ENCODE results near the gene CARMIL1. TPM values are rescaled to one million over a fixed set of nuclear protein-coding genes. Genes with fewer than 3 reads are reported as not detected.

Gene CARMIL1
- total and polyA plus RNA-seq, 10 donors = 3.7 to 34.8 (median 9.3) TPM

DNA sequence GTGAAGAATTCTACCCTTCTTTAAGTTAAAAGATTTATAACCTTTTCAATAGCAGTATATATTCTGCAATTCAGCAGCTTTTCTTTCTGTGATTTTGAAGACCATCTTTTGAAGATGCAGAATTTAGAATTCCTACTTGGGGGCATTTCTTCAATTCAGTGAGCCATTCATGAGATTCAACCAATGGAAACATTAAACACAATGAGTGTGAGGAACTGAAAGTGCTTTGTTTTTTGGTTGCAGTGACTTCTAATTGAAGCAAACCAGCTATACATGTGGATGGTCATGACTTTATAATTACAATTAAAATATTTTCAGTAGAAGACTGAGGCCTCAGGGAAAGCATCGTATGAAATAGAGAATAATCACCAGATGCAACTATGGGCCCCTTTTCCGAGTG is 108.3 kb downstream of the CARMIL1 start:
- H3K27ac ChIP-seq = peak overlapping the region in 2 of 8 donors; percentile 6 to 44
- H3K4me3 ChIP-seq = no peak overlapping the region
- H3K36me3 ChIP-seq = no peaks in the 10 kb centered on the region
- H3K27me3 ChIP-seq (replicated peaks in 1 of 7) = no peaks in the 10 kb centered on the region
- peaks cover 0 to 2% (median 0%) of the 10 kb centered on the region in 8 donors for H3K9me3 ChIP-seq
- H3K4me1 ChIP-seq = peaks cover 0 to 30% (median 10%) of the 10 kb centered on the region in 6 donors
- no peak for DNase-seq
- intact Hi-C loops (cut with DNase I; ENCODE audit: low total_unique reads) = no loop called here
- TF ChIP-seq POLR2A (IDR thresholded peaks at IDR 0.05) (no peak), POLR2AphosphoS5 (IDR thresholded peaks at IDR 0.05) (no peak)
- TF ChIP-seq, protein P1, sequence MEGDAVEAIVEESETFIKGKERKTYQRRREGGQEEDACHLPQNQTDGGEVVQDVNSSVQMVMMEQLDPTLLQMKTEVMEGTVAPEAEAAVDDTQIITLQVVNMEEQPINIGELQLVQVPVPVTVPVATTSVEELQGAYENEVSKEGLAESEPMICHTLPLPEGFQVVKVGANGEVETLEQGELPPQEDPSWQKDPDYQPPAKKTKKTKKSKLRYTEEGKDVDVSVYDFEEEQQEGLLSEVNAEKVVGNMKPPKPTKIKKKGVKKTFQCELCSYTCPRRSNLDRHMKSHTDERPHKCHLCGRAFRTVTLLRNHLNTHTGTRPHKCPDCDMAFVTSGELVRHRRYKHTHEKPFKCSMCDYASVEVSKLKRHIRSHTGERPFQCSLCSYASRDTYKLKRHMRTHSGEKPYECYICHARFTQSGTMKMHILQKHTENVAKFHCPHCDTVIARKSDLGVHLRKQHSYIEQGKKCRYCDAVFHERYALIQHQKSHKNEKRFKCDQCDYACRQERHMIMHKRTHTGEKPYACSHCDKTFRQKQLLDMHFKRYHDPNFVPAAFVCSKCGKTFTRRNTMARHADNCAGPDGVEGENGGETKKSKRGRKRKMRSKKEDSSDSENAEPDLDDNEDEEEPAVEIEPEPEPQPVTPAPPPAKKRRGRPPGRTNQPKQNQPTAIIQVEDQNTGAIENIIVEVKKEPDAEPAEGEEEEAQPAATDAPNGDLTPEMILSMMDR (IDR thresholded peaks at IDR 0.05 in 8 of 11, conservative IDR thresholded peaks at IDR 0.05 in 3 of 11) = no peak
- 74 to 83% (median 78%) methylated on average over 2 of the region's 2 CpGs for WGBS, 5 donors

DNA sequence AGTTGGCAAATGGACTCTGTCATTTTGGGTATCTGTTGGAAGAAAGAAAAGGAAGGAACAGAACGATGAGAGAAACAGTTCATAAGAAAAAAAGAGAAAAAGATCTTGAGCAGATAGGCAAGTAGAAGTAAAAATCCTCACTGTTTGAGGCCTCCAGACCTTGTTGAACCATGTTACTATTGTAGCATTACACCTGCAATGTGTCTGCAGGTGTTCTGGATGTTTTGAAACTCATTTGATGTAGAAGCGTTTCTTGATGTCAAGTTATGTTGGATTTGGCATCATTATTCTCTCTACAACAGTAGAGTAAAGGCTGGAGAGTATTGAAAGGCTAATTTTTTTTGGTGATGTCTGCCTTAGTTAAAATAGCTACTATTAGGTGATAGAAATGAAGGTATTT is 108.7 kb downstream of the CARMIL1 start:
- Histone ChIP-seq H3K27me3 (replicated peaks in 1 of 7) (no peaks in the 10 kb centered on the region), H3K27ac (peak overlapping the region in 3 of 8 donors; percentile 5 to 44 (median 6)), H3K4me1 (peaks cover 0 to 30% (median 10%) of the 10 kb centered on the region in 6 donors), H3K9me3 (no peaks in the 10 kb centered on the region), H3K36me3 (no peaks in the 10 kb centered on the region), H3K4me3 (no peak overlapping the region)
- intact Hi-C loops (cut with DNase I; ENCODE audit: low total_unique reads) = no loop called here
- DNase-seq = no peak
- TF ChIP-seq, protein P1 (IDR thresholded peaks at IDR 0.05 in 8 of 11, conservative IDR thresholded peaks at IDR 0.05 in 3 of 11) = no peak
- TF ChIP-seq POLR2A (IDR thresholded peaks at IDR 0.05) = no peak
- TF ChIP-seq POLR2AphosphoS5 (IDR thresholded peaks at IDR 0.05) = no peak
- WGBS, 5 donors = 47 to 62% (median 59%) methylated on average over 2 of the region's 2 CpGs

DNA sequence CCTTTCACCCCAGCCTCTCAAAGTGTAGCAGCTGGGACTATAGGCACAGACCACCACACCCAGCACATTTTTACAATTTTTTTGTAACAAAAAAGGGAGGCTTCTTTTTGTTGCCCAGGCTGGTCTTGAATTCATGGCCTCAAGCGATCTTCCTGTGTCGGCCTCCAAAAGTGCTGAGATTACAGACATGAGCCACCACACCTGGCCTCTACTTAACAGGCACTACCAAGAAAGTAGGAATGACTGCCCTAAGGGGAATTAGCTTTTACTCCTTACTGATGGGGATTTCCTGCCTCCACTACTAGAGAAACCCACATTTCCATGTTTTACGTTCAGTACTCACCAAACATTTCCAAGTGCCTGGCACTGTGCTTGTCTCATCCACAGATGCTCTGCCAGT is 109.6 kb downstream of the CARMIL1 start:
- no peaks in the 10 kb centered on the region for H3K36me3 ChIP-seq
- intact Hi-C loops (cut with DNase I; ENCODE audit: low total_unique reads) = no loop called here
- H3K4me3 ChIP-seq = no peak overlapping the region
- peaks cover 0 to 30% (median 10%) of the 10 kb centered on the region in 6 donors for H3K4me1 ChIP-seq
- no peaks in the 10 kb centered on the region for H3K27me3 ChIP-seq (replicated peaks in 1 of 7)
- H3K27ac ChIP-seq = peak overlapping the region in 1 of 8 donors; percentile 44
- no peak for TF ChIP-seq POLR2A (IDR thresholded peaks at IDR 0.05)
- TF ChIP-seq, protein P1 (IDR thresholded peaks at IDR 0.05 in 8 of 11, conservative IDR thresholded peaks at IDR 0.05 in 3 of 11) = no peak
- 65 to 93% (median 91%) methylated on average over 3 of the region's 3 CpGs for WGBS, 5 donors
- no peaks in the 10 kb centered on the region for H3K9me3 ChIP-seq
- DNase-seq = no peak

DNA sequence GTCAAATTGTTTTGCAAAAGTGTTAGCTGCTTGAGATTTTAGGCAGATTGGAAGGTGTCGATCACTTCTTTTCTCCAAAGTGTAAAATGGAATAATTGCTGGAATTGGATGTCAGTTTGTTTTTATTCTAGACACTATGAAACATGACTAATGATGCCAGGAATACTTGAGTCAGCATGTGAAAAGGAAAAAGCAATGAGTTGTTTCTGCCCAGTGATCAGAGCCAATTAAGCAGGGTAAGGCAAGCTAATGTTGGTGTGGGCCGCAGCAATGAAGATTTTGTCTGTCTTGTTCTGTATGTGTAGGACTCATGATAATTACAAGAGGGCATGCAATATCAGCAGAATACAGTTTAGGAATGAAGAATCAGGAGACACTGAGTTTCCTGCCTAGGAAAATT is 110.3 kb downstream of the CARMIL1 start:
- Histone ChIP-seq H3K9me3 (no peaks in the 10 kb centered on the region), H3K27me3 (replicated peaks in 1 of 7) (no peaks in the 10 kb centered on the region), H3K4me1 (peaks cover 0 to 30% (median 10%) of the 10 kb centered on the region in 6 donors), H3K36me3 (no peaks in the 10 kb centered on the region), H3K27ac (no peak overlapping the region), H3K4me3 (no peak overlapping the region)
- intact Hi-C loops (cut with DNase I; ENCODE audit: low total_unique reads) = no loop called here
- TF ChIP-seq, protein P1 (IDR thresholded peaks at IDR 0.05 in 8 of 11, conservative IDR thresholded peaks at IDR 0.05 in 3 of 11) = no peak
- TF ChIP-seq POLR2A (IDR thresholded peaks at IDR 0.05) (no peak), POLR2AphosphoS5 (IDR thresholded peaks at IDR 0.05) (no peak)
- WGBS, 5 donors = 75 to 93% (median 80%) methylated on average over 2 of the region's 2 CpGs
- no peak for DNase-seq

Data from spleen (tissue), 11 donors.